Parathyroid adenoma (tissue), 2 donors: Measurements from ENCODE around the gene GPR4.

Experiments
- H2AFZ ChIP-seq: fragments of 300-600 bp; sonication (generic); one replicate; pipeline ENCODE4 v1.7.0; 2017; ENCODE audit warnings: antibody characterized with exemption, mild to moderate bottlenecking
- H3K27ac ChIP-seq: fragments of 300-600 bp; sonication (generic); one replicate; pipeline ENCODE4 v1.7.0; 2017
- H3K27me3 ChIP-seq: fragments of 300-600 bp; sonication (generic); one replicate; pipeline ENCODE4 v1.7.0; 2017; ENCODE audit warnings: low read length; ENCODE audit not compliant: control insufficient read depth, insufficient read depth
- H3K36me3 ChIP-seq: fragments of 300-600 bp; sonication (generic); one replicate; pipeline ENCODE4 v1.7.0; 2017; ENCODE audit warnings: low read length; ENCODE audit not compliant: control insufficient read depth, insufficient read depth
- H3K4me1 ChIP-seq: fragments of 300-600 bp; sonication (generic); one replicate; pipeline ENCODE4 v1.7.0; 2017; ENCODE audit warnings: control low read depth
- H3K4me2 ChIP-seq: fragments of 300-600 bp; sonication (generic); one replicate; pipeline ENCODE4 v1.7.0; 2017; ENCODE audit warnings: low read length
- H3K4me3 ChIP-seq: fragments of 300-600 bp; sonication (generic); one replicate; pipeline ENCODE4 v1.7.0; 2017; ENCODE audit warnings: low read depth, low read length
- H3K79me2 ChIP-seq: fragments of 300-600 bp; sonication (generic); one replicate; pipeline ENCODE4 v1.7.0; 2017; ENCODE audit warnings: control low read depth
- H3K9ac ChIP-seq: fragments of 300-600 bp; sonication (generic); one replicate; pipeline ENCODE4 v1.7.0; 2017; ENCODE audit warnings: mild to moderate bottlenecking
- H3K9me3 ChIP-seq: fragments of 300-600 bp; sonication (generic); one replicate; pipeline ENCODE4 v1.7.0; 2017; ENCODE audit warnings: low read length; ENCODE audit not compliant: control insufficient read depth
- TF ChIP-seq, protein P1 (sequence below): fragments of 300-600 bp; sonication (generic); IDR thresholded peaks from one replicate; pipeline ENCODE4 v1.7.0; 2017; ENCODE audit warnings: antibody characterized with exemption, mild to moderate bottlenecking
- donor health status: primary hyperparathyroidism.

Gene GPR4

DNA sequence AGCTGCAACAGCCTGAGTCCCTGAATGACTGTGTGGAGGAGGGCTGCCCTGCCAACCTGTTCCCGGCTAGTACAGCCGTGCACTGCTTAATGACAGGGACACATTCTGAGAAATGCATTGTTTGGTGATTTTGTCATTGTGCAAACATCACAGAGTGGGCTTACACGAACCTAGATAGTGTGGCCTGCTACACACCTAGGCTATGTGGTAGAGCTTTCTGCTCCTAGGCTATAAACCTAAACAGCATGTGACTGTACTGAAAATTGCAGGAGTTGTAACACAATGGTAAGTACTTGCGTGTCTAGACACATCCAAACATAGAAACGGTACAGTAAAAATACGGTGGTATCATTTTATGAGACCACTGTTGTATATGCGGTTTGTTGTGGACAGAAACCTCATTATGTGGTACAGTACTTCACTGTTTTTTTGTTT is 59.8 kb downstream of the GPR4 start:
- Histone ChIP-seq H3K4me2 (no peak overlapping the region), H3K79me2 (no peaks in the 10 kb centered on the region), H3K36me3 (no peaks in the 10 kb centered on the region), H3K4me3 (no peak overlapping the region), H2AFZ (no peak overlapping the region), H3K27ac (no peak overlapping the region), H3K9ac (no peak overlapping the region), H3K4me1 (no peaks in the 10 kb centered on the region), H3K9me3 (no peaks in the 10 kb centered on the region), H3K27me3 (no peaks in the 10 kb centered on the region)
- TF ChIP-seq, protein P1, sequence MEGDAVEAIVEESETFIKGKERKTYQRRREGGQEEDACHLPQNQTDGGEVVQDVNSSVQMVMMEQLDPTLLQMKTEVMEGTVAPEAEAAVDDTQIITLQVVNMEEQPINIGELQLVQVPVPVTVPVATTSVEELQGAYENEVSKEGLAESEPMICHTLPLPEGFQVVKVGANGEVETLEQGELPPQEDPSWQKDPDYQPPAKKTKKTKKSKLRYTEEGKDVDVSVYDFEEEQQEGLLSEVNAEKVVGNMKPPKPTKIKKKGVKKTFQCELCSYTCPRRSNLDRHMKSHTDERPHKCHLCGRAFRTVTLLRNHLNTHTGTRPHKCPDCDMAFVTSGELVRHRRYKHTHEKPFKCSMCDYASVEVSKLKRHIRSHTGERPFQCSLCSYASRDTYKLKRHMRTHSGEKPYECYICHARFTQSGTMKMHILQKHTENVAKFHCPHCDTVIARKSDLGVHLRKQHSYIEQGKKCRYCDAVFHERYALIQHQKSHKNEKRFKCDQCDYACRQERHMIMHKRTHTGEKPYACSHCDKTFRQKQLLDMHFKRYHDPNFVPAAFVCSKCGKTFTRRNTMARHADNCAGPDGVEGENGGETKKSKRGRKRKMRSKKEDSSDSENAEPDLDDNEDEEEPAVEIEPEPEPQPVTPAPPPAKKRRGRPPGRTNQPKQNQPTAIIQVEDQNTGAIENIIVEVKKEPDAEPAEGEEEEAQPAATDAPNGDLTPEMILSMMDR = no peak
